H54 (cell line): Measurements from ENCODE around the gene MAML1.

Experiments
- DNase-seq: peaks from one replicate; pipeline ENCODE4 v3.0.0; 2011; ENCODE audit warnings: low spot score, mixed read lengths; ENCODE audit not compliant: insufficient read length
- FAIRE-seq: peaks from 3 replicates; lab custom pipeline; 2011; peaks lifted over from hg19 to GRCh38; lab: Jason Lieb, UNC
- POLR2A ChIP-seq: IDR thresholded peaks from 2 replicates; pipeline ENCODE4 v1.6.1; 2011; ENCODE audit warnings: low read depth, mild to moderate bottlenecking, low read length

The MAML1 gene

DNA sequence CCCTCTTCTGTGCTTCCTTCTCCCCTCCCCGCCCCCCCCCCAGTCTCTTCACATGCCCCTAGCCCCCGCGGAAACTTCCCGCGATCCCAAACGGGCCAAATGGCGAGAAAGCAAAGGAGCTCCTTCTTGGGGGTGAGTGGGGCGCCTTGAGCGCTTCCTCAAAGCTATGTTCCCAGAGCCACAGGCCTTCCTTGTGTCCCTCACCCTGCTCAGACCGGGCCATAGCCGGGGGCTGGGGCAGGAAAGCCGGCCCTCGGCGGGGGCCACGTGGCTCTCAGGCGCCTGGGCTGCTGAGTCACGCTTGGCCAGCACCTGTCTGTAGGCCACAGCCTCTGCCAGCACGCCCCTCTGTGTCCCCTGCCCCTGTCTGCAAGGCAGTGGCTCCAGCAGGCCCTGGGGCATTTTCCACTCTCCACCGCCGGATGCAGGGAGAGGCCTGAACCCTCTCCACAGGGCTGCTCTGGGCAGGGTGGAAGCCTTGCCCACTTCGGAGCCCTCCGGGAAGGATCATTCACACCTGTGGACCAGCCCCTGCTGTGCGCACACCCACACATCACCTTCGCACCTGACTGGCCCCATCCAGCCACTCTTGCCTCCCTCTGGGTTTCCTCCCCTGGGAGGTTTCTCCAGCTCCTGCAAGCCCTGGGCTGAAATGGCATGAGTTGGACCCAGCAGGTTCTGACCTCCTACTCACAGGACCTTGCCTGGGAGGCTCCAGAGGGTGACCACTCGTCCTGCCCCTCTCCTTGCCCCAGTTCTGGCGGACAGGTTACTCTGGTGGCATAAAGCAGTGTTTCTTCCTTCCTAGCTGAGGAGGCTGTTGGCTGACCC is 86.9 kb downstream of the MAML1 start:
- no peak for FAIRE-seq
- peak; percentile 85 for DNase-seq
- 0 out of 2 replicates have a peak, but pooled peaks have one; percentile 9 for TF ChIP-seq POLR2A

DNA sequence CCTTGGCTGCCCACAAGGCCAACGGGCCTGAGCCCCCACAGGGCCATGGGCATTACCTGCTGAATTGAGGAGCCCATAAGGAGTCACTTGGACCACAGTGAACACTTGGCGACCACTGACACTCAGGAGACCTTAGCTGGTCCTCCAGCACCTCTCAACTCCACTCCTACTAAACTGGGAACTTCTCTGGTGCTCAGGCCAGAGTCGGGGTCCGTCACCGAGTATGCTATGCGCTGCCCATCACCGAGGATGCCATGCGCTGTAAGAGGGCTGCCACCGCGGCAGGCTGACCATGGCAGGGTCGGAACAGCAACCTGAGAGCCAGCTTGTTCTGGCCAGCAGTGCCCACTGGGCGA is 87.5 kb downstream of the MAML1 start:
- DNase-seq, result no peak
- TF ChIP-seq POLR2A, result no peak
- FAIRE-seq, result no peak

DNA sequence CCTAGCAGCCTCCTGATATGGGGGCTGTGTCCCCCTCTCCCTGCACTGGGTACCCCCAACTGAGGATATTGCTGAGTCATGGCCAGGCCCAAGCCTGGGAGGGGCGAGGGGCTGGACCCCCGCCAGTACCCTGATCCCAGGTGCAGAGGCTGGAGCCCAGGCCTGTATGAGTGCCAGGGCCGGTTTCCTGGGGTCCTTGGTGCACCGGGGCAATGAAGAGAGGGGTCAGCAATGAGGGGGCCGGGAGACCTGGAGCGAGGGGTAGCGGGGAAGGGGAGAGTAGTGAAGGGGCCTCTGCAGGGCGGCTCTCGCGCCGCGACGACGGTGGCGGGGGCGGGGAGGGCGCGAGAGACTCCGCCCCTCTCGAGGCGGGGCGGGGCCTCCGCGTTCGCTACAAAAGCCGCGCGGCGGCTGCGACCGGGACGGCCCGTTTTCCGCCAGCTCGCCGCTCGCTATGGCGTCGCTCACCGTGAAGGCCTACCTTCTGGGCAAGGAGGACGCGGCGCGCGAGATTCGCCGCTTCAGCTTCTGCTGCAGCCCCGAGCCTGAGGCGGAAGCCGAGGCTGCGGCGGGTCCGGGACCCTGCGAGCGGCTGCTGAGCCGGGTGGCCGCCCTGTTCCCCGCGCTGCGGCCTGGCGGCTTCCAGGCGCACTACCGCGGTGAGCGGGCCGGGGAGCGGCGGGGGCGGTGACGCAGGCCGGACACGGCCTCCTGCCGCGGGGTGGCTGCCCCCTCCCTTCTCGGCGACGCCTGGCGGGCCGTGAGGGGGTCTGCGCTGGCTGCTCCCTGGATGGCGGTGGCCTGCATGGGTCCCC is 88.1 kb downstream of the MAML1 start, which contains the start of gene SQSTM1:
Gene SQSTM1, plus strand, starts transcription at position 423 of the 815 bp plus-strand sequence. Its CDS starts 32 bp downstream, at position 455.
- DNase-seq (peak; percentile 79), FAIRE-seq (no peak)
- peak; percentile 100 for TF ChIP-seq POLR2A

DNA sequence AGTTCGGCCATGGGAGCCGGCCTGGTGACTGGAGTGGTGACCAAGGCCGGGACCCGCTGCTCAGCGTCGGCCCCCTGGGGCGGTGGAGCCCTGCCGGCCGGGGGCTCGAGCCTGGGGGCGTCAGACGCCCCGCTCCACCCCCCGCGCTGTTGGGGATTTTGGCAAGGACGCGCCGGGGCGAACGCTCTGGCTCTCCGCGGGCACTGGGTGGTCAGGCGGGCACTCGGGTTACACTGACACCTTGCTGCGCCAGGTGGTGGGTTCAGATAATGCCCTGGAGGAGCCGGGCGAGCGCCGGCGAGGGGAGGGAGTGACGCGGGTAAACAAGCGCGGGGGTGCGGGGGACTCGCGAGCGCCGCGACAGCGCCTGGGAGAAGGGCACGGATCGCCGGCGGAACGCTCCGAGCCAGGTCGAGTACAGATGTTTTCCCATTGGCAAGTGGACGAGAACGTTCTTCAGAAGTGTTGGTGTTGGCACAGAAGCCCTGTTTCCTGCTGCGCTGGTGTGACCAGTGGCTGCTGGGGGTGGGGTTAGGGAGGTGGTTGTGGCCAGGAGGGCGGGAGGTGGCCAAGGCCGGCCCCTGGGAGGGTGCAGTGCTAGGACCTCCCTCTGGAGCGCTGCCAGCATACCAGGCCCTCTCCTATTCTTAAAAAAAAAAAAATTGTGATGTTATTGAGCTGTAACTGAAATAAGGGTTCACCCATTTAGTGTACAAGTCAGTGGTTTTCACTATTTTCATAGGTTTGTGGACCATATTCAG is 88.9 kb downstream of the MAML1 start:
- peak; percentile 82 for TF ChIP-seq POLR2A
- peak; percentile 92 for DNase-seq
- FAIRE-seq, result no peak

DNA sequence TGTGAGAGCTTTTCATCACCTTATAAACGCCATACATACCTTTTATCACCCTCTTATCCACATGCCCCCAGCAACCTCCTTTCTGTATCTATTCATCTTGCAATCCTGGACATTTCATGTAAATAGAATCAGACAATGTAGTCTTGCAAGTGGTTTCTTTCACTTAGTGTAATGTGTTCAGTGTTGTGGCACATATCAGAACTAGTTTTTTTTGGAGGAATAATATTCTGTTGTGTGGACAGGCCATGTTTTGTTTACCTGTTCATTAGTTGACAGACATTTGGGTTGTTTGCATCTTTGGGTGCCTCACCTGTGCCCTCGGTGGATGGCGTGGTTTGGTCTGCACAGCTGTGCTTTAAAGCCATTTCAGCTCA is 89.4 kb downstream of the MAML1 start:
- no peak for TF ChIP-seq POLR2A
- no peak for FAIRE-seq
- no peak for DNase-seq

DNA sequence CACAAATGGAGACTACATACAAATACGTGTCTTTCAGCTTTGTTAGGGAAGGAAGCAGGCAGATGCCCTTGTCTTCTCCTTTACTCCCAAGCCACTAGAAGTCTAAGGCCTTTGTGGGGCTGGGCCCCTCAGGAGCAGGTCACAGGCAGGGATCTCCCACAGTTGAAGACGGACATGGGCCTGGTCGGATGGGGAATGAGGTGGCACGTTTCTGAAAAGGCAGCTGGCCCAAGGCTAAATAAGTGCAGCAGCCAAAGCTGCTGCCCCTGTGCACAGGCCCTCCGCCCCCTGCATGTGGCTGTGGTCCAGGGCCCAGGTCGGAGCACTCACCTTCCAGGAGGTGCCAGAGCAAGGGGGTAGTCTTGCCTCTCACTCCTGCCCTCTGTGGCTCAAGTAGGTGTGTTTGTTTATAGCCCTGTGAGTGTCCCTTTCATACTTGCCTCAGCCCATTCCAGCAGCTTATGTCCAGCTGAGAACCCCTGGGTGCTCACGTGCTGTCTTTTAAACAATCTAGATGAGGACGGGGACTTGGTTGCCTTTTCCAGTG is 89.9 kb downstream of the MAML1 start:
- no peak for TF ChIP-seq POLR2A
- FAIRE-seq, result no peak
- no peak for DNase-seq

DNA sequence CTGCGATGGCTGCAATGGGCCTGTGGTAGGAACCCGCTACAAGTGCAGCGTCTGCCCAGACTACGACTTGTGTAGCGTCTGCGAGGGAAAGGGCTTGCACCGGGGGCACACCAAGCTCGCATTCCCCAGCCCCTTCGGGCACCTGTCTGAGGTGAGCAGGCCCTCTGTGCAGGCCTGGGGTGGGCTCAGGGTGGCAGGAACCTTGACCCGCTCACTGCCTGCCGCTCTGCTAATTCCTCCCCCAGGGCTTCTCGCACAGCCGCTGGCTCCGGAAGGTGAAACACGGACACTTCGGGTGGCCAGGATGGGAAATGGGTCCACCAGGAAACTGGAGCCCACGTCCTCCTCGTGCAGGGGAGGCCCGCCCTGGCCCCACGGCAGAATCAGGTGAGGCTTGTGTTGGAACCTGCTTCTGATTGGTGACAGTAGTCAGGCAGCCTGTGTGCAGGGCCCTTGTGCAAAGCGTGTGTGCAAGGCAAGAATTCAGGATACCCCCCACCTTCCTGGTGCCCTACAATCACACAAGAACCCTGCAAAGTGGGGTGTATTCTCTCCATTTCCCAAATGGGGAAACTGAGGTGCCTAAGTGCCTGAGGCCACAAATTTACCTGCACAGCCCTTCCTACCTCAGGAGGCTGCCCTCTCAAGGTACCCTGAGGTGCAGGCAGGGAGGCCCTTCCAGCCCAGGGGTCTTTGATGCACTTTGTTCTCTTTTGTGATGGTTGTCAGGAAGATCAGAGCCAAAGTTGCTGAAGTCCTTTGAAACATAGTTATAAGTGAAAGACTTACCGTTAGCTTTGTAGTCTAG is 91.5 kb downstream of the MAML1 start:
- FAIRE-seq (no peak), DNase-seq (no peak)
- no peak for TF ChIP-seq POLR2A

DNA sequence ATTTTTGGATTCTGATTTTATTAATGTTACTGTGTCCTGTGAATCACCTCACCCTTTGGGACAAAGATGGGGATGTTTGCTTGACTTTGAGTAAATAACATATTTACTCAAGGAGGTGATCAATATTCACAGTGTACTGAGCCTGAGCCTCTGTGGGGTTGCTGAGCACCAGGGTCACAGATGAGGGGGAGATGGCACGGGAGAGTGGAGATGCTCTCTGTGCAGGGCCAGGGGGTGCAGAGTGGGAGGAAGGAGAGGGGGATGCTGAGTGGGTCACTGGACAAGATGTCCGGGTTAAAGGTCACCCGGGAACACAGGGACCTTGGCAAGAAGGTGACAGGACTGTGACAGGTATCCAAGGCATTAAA is 92.1 kb downstream of the MAML1 start:
- DNase-seq (no peak), FAIRE-seq (no peak)
- TF ChIP-seq POLR2A, result no peak

DNA sequence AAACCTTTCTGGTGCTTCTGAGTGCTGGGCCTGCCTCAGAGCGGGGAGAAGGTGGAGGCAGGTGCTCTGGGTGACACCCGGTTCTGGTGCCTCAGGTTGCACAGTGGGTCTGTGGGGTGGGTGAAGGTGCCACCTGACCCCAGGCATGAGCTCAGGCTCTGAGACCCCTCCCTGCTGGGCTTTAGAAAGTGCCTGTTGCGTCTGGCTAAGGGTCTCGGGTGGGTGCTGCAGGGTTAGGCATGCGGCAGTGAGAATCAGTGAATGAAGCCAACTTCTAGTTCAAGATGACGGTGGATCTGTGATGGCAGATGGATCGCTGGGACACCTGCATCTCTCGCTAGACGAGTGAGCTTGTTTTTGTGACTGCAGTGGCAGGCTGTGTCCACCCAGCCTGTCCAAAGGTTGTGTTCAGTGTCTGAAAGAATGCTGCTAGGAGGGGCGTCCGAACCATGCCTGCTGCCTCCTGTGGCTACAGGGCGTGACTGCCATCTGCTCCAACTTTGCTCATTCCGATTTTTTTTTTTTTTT is 93.1 kb downstream of the MAML1 start:
- FAIRE-seq (no peak), DNase-seq (no peak)
- TF ChIP-seq POLR2A, result no peak
